Measurements from ENCODE around the gene ABCA9.

- TF ChIP-seq, protein P1, sequence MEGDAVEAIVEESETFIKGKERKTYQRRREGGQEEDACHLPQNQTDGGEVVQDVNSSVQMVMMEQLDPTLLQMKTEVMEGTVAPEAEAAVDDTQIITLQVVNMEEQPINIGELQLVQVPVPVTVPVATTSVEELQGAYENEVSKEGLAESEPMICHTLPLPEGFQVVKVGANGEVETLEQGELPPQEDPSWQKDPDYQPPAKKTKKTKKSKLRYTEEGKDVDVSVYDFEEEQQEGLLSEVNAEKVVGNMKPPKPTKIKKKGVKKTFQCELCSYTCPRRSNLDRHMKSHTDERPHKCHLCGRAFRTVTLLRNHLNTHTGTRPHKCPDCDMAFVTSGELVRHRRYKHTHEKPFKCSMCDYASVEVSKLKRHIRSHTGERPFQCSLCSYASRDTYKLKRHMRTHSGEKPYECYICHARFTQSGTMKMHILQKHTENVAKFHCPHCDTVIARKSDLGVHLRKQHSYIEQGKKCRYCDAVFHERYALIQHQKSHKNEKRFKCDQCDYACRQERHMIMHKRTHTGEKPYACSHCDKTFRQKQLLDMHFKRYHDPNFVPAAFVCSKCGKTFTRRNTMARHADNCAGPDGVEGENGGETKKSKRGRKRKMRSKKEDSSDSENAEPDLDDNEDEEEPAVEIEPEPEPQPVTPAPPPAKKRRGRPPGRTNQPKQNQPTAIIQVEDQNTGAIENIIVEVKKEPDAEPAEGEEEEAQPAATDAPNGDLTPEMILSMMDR (conservative IDR thresholded peaks at IDR 0.05; ENCODE audit: low read length): no peak
- no peak for TF ChIP-seq EZH2phosphoT487 (IDR thresholded peaks at IDR 0.05; ENCODE audit: borderline replicate concordance, low read depth, low read length)
These were observed 45.4 kb upstream of the ABCA9 start for GRCh38 chr17:69105907-69106730.
